GM19035 (cell line): ENCODE data around the gene PCDHGA1.
"Not testable (repeated sequence)": the region's sequence is repeated elsewhere in the genome, so short reads cannot be mapped to it uniquely, and the experiment has no call there.

Experiments
- ATAC-seq: cut with Tn5 transposase; IDR thresholded peaks from one replicate; pipeline ENCODE4 v1.9.1; 2021; ENCODE audit not compliant: unreplicated experiment

Gene PCDHGA1

GRCh38 chr5:141346017-141346416 lies 15.7 kb downstream of the PCDHGA1 start:
- not testable (repeated sequence) for ATAC-seq

GRCh38 chr5:141349917-141350619 lies 19.8 kb downstream of the PCDHGA1 start, which contains the start of gene PCDHGB1:
TSS of gene PCDHGB1 (plus strand) at chr5:141350099. CDS start at chr5:141350261, 162 bp downstream.
- ATAC-seq: peak; percentile 92

GRCh38 chr5:141351591-141351990 lies 21.3 kb downstream of the PCDHGA1 start:
- ATAC-seq: no peak

DNA sequence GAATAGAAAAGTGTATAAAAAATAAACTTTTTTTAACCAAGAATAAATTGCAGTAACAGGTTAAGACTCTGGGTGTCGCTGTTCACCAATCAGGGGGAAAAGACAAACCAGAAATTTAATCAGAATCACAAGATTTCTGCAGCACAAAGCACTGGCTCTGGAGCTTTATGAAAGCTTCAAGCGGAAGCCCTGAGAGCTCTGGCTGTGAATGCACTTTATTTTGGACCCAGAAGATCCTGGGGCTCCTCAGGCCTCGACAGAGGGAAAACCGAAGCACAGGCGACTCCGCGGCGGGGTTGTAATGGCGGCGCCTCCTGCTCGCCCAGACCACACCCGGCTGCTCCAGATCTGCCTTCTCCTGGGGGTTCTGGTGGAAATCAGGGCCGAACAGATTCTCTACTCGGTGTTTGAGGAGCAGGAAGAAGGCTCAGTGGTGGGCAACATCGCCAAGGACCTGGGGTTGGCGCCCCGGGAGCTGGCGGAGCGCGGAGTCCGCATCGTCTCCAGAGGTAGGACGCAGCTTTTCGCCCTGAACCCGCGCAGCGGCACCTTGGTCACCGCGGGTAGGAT lies 24.7 kb downstream of the PCDHGA1 start, which contains the start of gene PCDHGA4:
Gene PCDHGA4, plus strand, starts transcription at position 122 of the 570 bp plus-strand sequence. Its CDS starts 87 bp downstream, at position 209.
- ATAC-seq: no peak

DNA sequence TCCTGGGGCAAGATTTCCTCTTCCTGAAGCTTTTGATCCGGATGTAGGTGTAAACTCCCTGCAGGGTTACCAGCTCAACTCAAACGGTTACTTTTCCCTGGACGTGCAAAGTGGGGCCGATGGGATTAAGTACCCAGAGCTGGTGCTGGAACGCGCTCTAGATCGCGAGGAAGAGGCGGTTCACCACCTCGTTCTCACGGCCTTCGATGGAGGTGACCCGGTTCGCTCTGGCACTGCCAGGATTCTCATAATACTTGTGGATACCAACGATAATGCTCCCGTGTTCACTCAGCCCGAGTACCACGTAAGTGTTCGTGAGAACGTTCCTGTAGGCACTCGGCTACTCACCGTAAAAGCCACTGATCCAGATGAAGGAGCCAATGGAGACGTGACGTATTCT lies 25.3 kb downstream of the PCDHGA1 start:
- no peak for ATAC-seq

- no peak for ATAC-seq
Observed at GRCh38 chr5:141356133-141356532, 25.8 kb downstream of the PCDHGA1 start.

- ATAC-seq: no peak
Observed at GRCh38 chr5:141356950-141357349, 26.6 kb downstream of the PCDHGA1 start.

GRCh38 chr5:141359790-141360426 lies 29.6 kb downstream of the PCDHGA1 start, which contains the start of gene PCDHGB2:
TSS of gene PCDHGB2 (plus strand) at chr5:141359994. CDS start at chr5:141360136, 142 bp downstream.
- ATAC-seq: peak; percentile 63

DNA sequence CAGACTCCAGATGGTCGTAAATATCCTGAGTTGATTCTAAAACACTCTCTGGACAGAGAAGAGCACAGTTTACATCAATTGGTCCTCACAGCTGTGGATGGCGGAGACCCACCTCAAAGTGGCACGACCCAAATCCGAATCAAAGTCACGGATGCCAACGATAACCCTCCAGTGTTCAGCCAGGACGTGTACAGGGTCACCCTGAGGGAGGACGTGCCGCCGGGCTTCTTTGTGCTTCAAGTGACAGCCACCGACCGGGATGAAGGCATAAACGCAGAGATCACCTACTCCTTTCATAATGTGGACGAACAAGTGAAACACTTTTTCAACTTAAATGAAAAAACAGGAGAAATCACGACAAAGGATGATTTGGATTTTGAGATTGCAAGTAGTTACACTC lies 30.4 kb downstream of the PCDHGA1 start:
- ATAC-seq: no peak

- no peak for ATAC-seq
Observed at GRCh38 chr5:141362719-141363118, 32.4 kb downstream of the PCDHGA1 start.

DNA sequence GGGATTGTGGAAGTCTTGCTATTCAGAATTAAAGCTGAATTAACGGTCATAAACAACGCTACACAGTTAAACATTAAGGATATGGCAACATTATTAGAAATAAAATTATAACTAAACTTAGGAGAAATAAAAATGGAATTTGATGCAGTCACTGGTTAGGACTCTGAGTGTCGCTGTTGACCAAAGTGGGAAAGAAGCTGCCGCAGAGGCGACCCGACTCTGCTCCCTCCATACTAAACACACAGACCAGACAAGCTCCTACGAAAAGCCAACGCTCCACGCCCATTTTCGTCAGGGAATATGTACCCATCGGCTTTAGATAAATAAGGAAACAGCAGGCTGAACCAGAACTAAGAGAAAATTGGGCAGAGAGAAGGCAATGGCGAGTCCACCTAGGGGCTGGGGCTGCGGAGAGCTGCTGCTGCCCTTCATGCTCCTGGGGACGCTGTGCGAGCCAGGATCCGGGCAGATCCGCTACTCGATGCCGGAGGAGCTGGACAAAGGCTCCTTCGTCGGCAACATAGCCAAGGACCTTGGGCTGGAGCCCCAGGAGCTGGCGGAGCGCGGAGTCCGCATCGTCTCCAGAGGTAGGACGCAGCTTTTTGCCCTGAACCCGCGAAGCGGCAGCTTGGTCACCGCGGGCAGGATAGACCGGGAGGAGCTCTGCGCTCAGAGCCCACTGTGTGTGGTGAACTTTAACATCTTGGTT lies 33.8 kb downstream of the PCDHGA1 start, which contains the start of gene PCDHGA5:
Gene PCDHGA5, plus strand, starts transcription at position 211 of the 709 bp plus-strand sequence. Its CDS starts 169 bp downstream, at position 380.
- ATAC-seq: no peak

- ATAC-seq: no peak
Observed at GRCh38 chr5:141366016-141366896, 35.9 kb downstream of the PCDHGA1 start.

DNA sequence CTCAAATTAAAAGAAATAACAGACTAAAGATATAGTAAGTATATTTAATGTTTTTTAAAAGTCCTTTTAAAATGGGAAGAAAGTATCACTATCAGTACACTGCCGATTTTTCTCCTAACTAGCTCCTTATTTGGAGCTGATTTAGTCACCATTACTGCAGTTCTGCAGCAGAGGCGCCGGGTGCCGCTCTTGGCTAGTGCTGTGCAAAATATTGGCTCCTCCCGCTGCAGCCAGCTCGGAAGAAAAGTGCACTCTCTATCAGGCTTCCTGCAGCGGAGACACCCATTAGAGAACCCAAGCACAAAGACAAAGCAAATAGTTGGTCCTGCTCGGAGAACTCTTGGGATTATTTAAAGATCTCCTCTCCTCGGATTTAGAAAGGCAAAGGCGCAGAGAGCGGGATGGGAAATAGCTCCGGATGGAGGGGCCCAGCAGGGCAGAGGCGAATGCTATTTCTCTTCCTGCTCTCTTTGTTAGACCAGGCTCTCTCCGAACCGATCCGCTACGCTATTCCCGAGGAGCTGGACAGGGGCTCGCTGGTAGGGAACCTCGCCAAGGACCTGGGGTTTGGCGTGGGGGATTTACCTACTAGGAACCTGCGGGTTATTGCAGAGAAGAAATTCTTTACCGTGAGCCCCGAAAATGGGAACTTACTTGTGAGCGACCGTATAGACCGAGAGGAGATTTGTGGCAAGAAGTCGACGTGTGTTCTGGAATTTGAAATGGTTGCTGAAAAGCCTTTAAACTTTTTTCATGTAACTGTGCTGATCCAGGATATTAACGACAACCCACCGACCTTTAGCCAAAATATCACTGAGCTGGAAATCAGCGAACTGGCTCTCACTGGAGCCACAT lies 39.9 kb downstream of the PCDHGA1 start, which contains the start of gene PCDHGB3:
Gene PCDHGB3, plus strand, starts transcription at position 249 of the 855 bp plus-strand sequence. Its CDS starts 153 bp downstream, at position 402.
- peak; percentile 95 for ATAC-seq

GRCh38 chr5:141371572-141372475 lies 41.5 kb downstream of the PCDHGA1 start:
- ATAC-seq: no peak

DNA sequence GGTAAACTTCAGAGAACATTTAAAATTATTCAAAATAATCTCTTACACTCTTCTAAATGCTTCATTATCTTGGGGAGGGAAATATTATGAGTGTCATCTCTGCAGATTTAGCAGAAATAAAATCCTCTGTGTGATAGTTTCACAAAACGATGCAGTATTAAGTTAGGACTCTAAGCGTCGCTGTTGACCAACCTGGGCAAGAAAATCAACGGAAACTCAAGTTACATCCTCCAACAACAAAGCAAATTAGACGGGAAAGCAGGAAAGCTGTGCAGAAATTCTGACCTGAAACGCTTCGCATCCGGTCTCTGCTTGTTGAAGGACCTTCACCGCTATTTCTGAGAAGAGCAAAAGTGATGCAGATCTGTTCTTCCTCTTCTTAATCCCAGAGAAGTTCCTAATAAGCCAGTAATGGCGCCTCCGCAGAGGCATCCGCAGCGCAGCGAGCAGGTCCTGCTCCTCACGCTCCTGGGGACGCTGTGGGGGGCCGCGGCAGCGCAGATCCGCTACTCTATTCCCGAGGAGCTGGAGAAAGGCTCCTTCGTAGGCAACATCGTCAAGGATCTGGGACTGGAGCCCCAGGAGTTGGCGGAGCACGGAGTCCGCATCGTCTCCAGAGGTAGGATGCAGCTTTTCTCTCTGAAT lies 43.5 kb downstream of the PCDHGA1 start, which contains the start of gene PCDHGA6:
Gene PCDHGA6, plus strand, starts transcription at position 219 of the 645 bp plus-strand sequence. Its CDS starts 193 bp downstream, at position 412.
- ATAC-seq: no peak

- no peak for ATAC-seq
Observed at GRCh38 chr5:141374627-141375026, 44.3 kb downstream of the PCDHGA1 start.

DNA sequence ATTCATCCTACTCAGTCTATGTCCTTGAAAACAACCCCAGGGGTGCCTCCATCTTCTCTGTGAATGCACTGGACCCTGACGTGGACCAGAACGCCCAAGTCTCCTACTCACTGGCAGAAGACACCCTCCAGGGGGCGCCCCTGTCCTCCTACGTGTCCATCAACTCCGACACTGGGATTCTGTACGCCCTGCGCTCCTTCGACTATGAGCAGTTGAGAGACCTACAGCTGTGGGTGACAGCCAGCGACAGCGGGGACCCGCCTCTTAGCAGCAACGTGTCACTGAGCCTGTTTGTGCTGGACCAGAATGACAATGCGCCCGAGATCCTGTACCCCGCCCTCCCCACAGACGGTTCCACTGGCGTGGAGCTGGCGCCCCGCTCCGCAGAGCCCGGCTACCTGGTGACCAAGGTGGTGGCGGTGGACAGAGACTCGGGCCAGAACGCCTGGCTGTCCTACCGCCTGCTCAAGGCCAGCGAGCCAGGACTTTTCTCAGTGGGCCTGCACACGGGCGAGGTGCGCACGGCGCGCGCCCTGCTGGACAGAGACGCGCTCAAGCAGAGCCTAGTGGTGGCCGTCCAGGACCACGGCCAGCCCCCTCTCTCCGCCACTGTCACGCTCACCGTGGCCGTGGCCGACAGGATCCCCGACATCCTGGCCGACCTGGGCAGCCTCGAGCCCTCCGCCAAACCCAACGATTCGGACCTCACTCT lies 45.3 kb downstream of the PCDHGA1 start:
- ATAC-seq: not testable (repeated sequence)
